ENCODE measurements around the gene PEX11G.

- TF ChIP-seq POLR2A (IDR thresholded peaks at IDR 0.05; ENCODE audit: extremely low read depth, insufficient read length) (no peak), CTCF (IDR thresholded peaks at IDR 0.05; ENCODE audit: low read depth, low read length) (no peak), MAX (IDR thresholded peaks at IDR 0.05; ENCODE audit: low read depth, low read length) (peak; percentile 74), MYC (IDR thresholded peaks at IDR 0.05; ENCODE audit: low read depth, low read length) (peak; percentile 46; the same call in 1 of the 2 replicates)
Measured at GRCh38 chr19:7471696-7472615, 16.9 kb downstream of the PEX11G start.
